ENCODE results near the gene MIS18BP1.
A peak's percentile ranks its signal among the peaks of the same experiment; 100 is the strongest.
"Not testable (repeated sequence)": the region's sequence is repeated elsewhere in the genome, so short reads cannot be mapped to it uniquely, and the experiment has no call there.

MIS18BP1 gene

DNA sequence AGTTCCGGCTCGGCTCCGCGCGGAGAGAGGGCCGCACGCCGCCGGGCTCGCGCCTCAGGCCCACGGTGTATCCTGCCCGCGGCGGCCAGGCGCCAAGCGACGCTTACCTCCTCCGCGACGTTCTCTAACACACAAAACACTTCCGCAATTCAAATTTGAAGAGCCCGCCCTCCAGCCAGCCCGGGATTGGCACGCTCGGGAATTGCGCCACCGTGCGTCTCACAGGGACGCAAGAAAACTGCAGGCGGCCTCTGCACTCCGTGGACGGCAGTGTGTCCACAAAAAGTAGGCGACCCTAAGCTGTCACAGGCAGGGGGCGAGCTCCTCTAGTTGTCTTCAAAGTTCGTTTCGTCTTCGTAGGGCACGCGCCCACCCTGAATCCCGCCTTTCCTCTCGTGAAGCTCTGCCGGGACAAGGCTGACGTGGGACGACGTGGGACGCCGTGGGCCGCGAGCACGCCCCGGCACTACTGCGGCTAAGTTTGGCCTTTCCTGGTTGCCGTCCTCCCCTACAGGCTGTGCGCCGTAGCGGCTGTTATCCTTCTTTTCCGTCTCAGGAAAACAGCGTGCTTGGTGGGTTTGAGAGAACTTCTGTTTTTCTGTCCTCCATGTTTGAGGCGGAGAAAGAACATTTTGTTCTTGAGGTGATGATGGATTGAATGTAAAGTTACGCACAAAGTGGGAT lies at the start of gene MIS18BP1:
Gene MIS18BP1 (minus strand): TSS at position 133 of the 684 bp plus-strand sequence. CDS start 5,916 bp downstream, outside the sequence.
- peak; percentile 88 to 89 for DNase-seq (ENCODE audit: low read depth in 2 of 2)

DNA sequence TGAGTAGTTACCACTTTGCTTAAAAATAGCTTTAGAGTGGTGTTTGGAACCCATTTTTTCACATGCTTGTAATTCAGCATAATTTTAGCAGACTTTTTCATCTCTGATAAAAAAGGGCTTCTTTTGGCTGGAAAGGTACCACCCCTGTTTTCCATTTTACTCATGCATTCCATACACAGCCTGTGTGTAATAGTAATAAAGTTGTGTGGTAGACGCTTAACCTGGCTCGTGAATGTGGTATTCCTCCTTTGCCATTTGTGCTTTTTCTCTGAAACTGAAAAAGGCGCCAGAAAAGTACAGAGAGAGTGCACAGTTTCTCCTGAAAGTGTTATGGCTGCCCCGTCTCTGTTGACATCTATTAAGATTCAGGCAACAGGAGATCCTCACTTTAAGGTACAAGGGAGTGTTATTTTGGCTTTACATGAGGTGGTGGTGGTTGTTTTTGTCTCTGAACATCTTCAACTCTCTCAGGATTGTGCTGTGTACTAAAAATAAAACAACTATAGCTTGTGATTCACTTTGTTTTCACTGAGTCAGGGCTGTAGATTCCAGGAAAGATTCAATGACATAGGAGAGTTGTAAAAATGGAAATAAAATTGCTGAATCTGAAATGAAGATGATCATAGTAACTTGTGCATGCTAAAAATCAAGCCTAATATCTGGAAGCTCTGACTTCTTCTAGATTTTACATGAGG lies 45.6 kb upstream of the MIS18BP1 start:
- no peak for DNase-seq (ENCODE audit: low read depth in 2 of 2)

GRCh38 chr14:45294796-45295195 lies 41.8 kb upstream of the MIS18BP1 start:
- not testable (repeated sequence) for DNase-seq (ENCODE audit: low read depth in 2 of 2)

- no peak for DNase-seq (ENCODE audit: low read depth in 2 of 2)
Measured at GRCh38 chr14:45290547-45290946, 37.5 kb upstream of the MIS18BP1 start.

DNA sequence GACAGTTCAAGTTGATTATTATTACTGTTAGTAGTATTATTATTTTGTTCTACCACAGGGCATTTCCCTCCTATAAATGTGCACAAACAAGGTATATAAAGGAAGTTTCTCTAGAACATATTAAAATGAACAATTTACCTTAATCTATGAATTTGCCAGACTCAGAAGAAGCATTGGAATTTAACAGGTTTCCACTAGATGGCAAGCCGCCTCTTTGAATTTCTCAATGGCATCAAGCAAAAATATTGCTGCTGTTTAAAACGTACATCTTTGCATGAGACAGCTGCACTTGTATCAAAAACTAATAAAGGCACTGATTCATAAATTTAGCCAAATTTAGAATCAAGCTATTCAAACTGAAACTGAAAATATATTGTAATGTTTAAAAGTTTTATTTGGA lies 34.6 kb upstream of the MIS18BP1 start:
- DNase-seq (ENCODE audit: low read depth in 2 of 2): no peak

GRCh38 chr14:45284802-45285201 lies 31.8 kb upstream of the MIS18BP1 start:
- no peak for DNase-seq (ENCODE audit: low read depth in 2 of 2)

DNA sequence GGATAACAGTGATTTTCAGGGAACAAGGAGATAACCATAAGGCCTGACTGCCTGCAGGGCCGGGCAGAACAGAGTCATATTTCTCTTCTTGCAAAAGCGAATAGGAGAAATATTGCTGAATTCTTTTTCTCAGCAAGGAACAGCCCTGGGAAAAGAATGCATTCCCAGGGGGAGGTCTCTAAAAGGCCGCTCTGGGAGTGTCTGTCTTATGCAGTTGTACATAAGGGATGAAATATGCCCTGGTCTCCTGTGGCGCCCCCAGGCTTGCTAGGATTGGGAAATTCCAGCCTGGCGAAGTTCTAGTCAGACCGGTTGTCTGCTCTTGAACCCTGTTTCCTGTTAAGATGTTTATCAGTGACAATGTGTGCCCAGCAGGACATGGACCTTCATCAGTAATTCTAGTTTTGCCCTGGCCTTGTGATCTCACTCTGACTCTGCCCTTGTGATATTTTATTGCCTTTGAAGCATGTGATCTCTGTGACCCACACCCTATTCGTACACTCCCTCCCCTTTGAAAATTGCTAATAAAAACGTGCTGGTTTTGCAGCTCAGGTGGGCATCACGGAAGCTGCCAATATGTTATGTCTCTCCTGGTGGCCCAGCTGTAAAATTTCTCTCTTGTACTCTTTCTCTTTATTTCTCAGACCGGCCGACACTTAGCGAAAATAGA lies 28.9 kb upstream of the MIS18BP1 start:
- DNase-seq (ENCODE audit: low read depth in 2 of 2): not testable (repeated sequence)

DNA sequence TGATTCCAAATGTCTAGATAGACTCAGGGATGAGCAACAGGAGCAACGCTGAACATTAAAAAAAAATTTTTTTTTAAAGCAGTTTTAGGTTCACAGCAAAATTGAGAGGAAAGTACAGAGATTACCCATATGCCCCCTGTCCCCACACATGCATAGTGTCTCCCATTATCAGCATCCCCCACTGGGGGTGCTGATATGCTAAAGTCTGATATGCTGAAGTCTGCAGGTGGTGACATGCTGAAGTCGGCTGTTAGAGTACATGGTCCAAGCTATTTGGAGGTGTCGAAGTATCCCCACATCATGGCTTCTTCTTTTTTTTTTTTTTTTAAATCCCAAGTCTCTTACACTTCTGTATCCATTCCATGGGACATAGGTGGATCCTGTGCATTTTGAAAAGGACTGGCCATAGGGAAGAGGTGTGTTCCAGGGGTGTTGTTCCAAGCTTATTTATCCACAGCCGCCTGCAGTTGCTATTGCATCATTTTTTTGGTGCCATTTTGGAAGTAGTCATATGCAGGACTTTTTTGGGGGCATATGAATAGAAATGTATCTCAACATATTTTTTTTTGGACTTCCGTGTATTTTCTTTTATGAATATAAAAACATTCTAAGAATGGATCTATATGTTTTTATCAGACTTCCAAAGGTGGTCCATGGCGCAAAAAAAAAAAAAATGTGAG lies 19.0 kb upstream of the MIS18BP1 start:
- DNase-seq (ENCODE audit: low read depth in 2 of 2): no peak

DNA sequence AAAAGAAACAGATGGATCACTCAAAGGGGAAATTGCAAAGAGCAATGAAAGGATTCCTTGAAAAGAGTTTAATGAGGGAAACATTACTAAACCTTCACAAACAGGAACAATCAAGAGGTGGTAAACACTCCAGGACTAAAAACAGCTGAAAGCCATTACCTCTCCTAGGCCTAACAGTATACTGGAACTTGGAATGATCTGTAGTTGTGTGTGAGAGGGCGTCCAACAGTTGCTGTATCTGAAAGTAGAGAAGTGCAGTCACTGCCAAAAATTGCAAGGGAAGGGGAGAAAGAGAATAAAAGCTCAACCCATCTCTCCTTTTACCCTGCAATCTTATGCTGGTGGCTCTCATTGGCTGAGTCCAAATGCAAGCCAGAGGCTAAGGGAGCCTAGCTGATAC lies 17.0 kb upstream of the MIS18BP1 start:
- no peak for DNase-seq (ENCODE audit: low read depth in 2 of 2)

DNA sequence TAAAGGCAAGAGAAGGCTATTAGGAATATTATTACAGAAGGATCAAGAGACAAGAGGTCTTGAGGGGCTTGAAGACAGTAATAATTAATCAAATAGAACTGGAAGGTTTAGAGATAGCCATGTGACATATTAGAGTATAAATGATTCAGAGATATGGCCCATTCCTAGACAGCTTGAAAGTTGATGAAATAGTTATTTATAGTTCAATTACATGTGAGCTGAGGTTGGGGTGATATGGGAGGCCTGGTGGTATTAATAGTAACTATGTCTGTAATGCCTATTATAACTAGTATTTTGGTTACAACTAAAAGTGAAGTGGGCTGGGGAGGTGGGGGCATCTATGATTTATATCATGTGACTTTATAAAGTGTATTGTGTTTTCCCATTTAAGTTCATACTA lies 14.1 kb upstream of the MIS18BP1 start:
- no peak for DNase-seq (ENCODE audit: low read depth in 2 of 2)

GRCh38 chr14:45262637-45263036 lies 9.6 kb upstream of the MIS18BP1 start:
- DNase-seq (ENCODE audit: low read depth in 2 of 2): no peak

GRCh38 chr14:45261209-45261608 lies 8.2 kb upstream of the MIS18BP1 start:
- no peak for DNase-seq (ENCODE audit: low read depth in 2 of 2)

DNA sequence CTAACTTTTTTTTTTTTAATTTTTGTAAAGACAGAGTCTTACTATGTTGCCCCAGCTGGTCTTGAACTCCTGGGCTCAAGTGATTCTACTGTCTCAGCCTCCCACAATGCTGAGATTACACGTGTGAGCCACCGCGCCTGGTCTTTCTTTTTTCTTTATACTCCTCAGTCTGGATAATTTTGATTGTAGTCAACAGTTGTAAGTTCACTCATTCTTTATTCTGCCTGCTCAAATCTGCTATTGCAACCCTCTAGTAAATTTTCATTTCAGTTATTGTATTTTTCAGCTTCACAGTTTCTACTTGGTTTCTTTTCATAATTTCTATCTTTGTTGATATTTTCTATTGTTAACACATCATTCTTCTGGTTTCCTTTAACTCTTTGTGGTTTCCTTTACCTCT lies 5.8 kb upstream of the MIS18BP1 start:
- DNase-seq (ENCODE audit: low read depth in 2 of 2): no peak

GRCh38 chr14:45258073-45258472 lies 5.1 kb upstream of the MIS18BP1 start:
- no peak for DNase-seq (ENCODE audit: low read depth in 2 of 2)

DNA sequence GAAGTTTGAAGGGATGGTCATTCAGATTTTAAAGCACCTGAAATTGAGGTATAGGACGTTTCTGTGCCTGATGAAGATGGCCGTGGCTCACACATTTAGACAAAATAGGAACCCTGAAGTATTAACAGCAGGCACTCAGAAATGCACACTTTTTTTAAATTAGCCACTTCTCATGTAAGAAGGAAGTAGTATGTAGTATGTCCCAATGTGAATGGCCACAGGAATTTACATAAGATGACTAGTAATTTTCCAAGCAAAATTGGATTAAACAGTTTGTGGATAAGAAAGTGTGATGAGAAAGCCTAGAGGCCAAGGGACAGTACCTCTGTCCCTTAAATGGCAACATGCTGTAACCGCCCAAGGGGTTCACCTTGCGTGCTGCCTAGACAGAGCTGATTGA lies 1.8 kb upstream of the MIS18BP1 start:
- no peak for DNase-seq (ENCODE audit: low read depth in 2 of 2)

- no peak for DNase-seq (ENCODE audit: low read depth in 2 of 2)
Measured at GRCh38 chr14:45253754-45254310, 830 bp upstream of the MIS18BP1 start.

DNA sequence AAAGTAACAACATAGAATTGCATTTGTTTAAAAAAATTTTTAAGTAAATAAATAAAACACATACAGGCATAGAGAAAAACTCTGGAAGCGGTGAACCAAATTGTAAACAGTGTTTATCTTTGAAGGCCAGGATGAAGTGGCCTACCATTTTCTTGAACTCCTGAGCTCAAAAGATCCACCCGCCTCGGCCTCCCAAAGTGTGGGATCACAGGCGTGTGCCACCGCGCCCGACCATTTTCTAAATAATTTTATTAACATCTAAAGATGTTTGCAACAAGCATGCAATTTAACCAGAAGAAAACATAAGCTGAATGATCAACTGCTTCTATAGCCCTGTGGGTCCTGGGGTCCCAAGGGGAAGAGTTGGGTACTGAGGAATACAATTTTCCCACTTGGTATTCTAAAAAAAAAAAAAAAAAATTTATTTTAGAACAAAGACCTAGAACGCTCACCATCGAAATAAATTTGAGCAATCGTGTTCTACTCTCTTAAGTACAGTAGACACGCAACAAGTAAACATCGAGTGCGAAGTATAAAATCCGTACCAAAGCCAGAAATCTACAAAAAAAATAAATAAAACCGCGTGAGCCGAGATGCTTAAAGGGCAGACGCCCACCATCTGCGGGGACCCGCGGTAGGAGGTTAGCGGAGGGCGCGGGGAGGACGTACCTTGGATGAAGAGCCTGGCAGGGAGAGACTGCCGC lies 484 bp downstream of the MIS18BP1 start:
- peak in 1 of 2 experiments; percentile 14 for DNase-seq (ENCODE audit: low read depth in 2 of 2)

- no peak for DNase-seq (ENCODE audit: low read depth in 2 of 2)
Measured at GRCh38 chr14:45251912-45252311, 1.1 kb downstream of the MIS18BP1 start.

GRCh38 chr14:45249856-45250575 lies 3.0 kb downstream of the MIS18BP1 start:
- no peak for DNase-seq (ENCODE audit: low read depth in 2 of 2)

DNA sequence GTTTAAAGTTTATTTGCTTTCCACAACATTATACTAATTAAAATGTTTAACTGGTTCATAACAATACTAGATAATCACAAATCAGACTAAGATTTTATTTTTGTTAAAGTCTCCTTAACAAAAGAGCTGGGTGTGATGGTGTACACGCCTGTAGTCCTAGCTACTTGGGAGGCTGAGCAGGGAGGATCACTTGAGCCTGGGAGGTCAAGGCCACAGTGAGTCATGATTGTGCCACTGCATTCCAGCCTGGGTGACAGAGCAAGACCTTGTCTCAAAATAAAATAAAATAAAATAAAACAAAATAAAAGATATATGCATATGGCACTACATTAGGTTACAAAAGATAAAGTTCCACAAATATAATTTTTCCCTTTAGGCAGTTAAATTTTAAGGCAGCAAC lies 5.6 kb downstream of the MIS18BP1 start:
- no peak for DNase-seq (ENCODE audit: low read depth in 2 of 2)

DNA sequence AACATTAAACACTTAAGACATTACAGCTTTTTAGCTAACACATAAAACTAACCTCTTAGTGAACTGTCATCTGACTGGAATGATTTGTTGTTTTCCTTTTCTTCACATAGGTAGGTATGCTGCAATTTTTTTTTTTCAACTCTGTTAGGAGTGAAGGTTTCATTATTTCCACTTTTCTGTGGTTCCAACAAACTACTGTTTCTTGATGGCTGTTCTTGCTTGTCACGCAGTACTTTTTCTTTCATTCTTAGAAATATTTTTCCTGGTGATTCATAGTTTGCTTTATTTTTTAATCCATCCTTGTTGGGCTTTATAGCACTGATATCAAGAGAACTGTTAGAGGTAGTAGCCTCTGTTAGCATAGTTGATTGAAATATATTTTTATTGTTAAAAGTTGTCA lies 6.3 kb downstream of the MIS18BP1 start:
- no peak for DNase-seq (ENCODE audit: low read depth in 2 of 2)
